ENCODE data around the gene RNF13. TPM values are rescaled to one million over a fixed set of nuclear protein-coding genes. Genes with fewer than 3 reads are reported as not detected.

The RNF13 gene
- total and polyA plus RNA-seq, 2 donors (not counting 1 experiment from before 2014, with no cell fraction given) = 57.4 to 81.7 TPM

- Histone ChIP-seq H3K4me2 (ENCODE audit: extremely low read depth, insufficient read depth, low read length) (no peak overlapping the region), H3K9ac (ENCODE audit: insufficient read depth, low read length) (no peak overlapping the region), H3K4me1 (ENCODE audit: control insufficient read depth, extremely low read depth, insufficient read depth, low read length) (no peaks in the 10 kb centered on the region), H3K9me3 (ENCODE audit: control insufficient read depth, insufficient read depth, low read depth, low read length) (no peaks in the 10 kb centered on the region), H3K27ac (ENCODE audit: insufficient read depth, low read length) (no peak overlapping the region), H3K36me3 (ENCODE audit: control insufficient read depth, insufficient read depth, low read length) (no peaks in the 10 kb centered on the region), H4K20me1 (ENCODE audit: control insufficient read depth, extremely low read depth, insufficient read depth, low read length) (no peaks in the 10 kb centered on the region), H3K79me2 (ENCODE audit: control insufficient read depth, insufficient read depth, low read length) (no peaks in the 10 kb centered on the region), H2AFZ (ENCODE audit: low read length) (no peak overlapping the region), H3K4me3 (replicated peaks in 1 of 4; ENCODE audit: control extremely low read depth in 1 of 4, insufficient read depth in 1 of 4, low read depth in 3 of 4, low read length in 4 of 4) (no peak overlapping the region), H3K27me3 (ENCODE audit: control insufficient read depth, insufficient read depth, low read length) (no peaks in the 10 kb centered on the region)
- no peak for DNase-seq (ENCODE audit: low read depth in 2 of 2)
- TF ChIP-seq CTCF (conservative IDR thresholded peaks at IDR 0.05 in 1 of 2, IDR thresholded peaks at IDR 0.05 in 1 of 2; ENCODE audit: low read depth in 1 of 2, low read length in 2 of 2) (no peak), EZH2 (IDR thresholded peaks at IDR 0.05; ENCODE audit: low read length, missing control alignments) (no peak)
Measured at GRCh38 chr3:149772861-149773260, 40.2 kb upstream of the RNF13 start.

DNA sequence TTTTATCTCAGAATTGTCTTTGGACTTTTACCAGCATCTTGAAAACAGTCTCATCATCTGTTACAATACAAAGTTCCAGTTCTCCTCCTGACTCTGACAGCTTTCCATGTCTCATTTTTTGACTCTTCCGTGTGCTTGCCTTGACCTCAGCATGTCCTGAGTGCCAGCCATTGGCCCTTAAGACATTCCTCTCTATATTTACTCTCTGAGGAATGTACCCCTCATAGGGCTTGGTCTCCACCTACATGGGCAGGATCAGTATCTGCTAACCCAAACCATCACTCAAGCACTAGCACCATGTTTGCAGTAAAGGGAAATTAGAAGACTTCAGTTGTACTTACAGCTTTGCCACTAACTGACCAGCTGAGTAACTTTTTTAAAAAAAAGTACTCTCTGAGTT lies 36.8 kb upstream of the RNF13 start:
- Histone ChIP-seq H3K27ac (ENCODE audit: insufficient read depth, low read length) (no peak overlapping the region), H3K79me2 (ENCODE audit: control insufficient read depth, insufficient read depth, low read length) (no peaks in the 10 kb centered on the region), H3K4me1 (ENCODE audit: control insufficient read depth, extremely low read depth, insufficient read depth, low read length) (no peaks in the 10 kb centered on the region), H3K9me3 (ENCODE audit: control insufficient read depth, insufficient read depth, low read depth, low read length) (no peaks in the 10 kb centered on the region), H3K9ac (ENCODE audit: insufficient read depth, low read length) (no peak overlapping the region), H3K4me3 (replicated peaks in 1 of 4; ENCODE audit: control extremely low read depth in 1 of 4, insufficient read depth in 1 of 4, low read depth in 3 of 4, low read length in 4 of 4) (no peak overlapping the region), H4K20me1 (ENCODE audit: control insufficient read depth, extremely low read depth, insufficient read depth, low read length) (no peaks in the 10 kb centered on the region), H2AFZ (ENCODE audit: low read length) (no peak overlapping the region), H3K4me2 (ENCODE audit: extremely low read depth, insufficient read depth, low read length) (no peak overlapping the region), H3K27me3 (ENCODE audit: control insufficient read depth, insufficient read depth, low read length) (no peaks in the 10 kb centered on the region), H3K36me3 (ENCODE audit: control insufficient read depth, insufficient read depth, low read length) (no peaks in the 10 kb centered on the region)
- DNase-seq (ENCODE audit: low read depth in 2 of 2) = no peak
- no peak for TF ChIP-seq EZH2 (IDR thresholded peaks at IDR 0.05; ENCODE audit: low read length, missing control alignments)
- no peak for TF ChIP-seq CTCF (conservative IDR thresholded peaks at IDR 0.05 in 1 of 2, IDR thresholded peaks at IDR 0.05 in 1 of 2; ENCODE audit: low read depth in 1 of 2, low read length in 2 of 2)

DNA sequence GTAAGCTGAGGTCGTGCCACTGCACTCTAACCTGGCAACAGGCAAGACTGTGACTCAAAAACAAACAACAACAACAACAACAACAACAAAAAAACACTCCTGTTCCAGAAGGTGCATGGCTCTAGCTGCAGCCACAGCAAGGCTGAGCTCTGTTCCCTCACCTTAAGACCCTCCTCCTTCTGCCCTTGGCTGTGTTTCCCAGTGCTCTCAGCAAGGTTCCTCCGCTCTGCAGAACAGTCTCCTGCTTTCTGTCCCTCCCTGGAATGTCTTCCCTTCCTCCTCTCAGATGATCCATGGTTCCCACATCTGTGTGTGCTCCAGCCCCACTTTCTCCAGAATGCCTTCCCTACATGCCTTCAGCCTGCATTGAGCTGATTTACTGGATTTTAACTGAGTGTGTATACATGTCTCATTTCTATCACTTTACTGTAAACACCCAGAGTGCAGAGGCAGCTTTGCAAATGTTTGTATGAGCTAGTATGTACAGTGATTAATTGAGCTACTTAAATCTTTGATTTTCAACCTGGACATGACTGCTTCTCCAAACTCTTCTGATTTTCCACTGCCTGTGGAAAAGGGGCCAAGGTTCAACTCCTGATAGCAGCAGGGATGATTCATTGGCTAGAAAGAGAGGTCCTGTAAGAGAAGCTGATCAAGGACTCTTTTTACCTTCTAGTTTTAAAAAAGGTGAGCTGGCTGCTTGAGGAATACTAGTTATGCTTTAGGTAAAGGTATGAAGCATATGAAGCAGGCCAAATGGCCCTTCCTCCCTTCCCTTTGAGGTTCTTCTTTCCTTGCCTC lies 35.4 kb upstream of the RNF13 start:
- H2AFZ ChIP-seq (ENCODE audit: low read length) = no peak overlapping the region

More for the DNA sequence above, 35.4 kb upstream of the RNF13 start:
- no peaks in the 10 kb centered on the region for H3K27me3 ChIP-seq (ENCODE audit: control insufficient read depth, insufficient read depth, low read length)
- H3K4me2 ChIP-seq (ENCODE audit: extremely low read depth, insufficient read depth, low read length) = no peak overlapping the region
- H3K4me1 ChIP-seq (ENCODE audit: control insufficient read depth, extremely low read depth, insufficient read depth, low read length) = no peaks in the 10 kb centered on the region
- no peak overlapping the region for H3K4me3 ChIP-seq (replicated peaks in 1 of 4; ENCODE audit: control extremely low read depth in 1 of 4, insufficient read depth in 1 of 4, low read depth in 3 of 4, low read length in 4 of 4)
- TF ChIP-seq CTCF (conservative IDR thresholded peaks at IDR 0.05 in 1 of 2, IDR thresholded peaks at IDR 0.05 in 1 of 2; ENCODE audit: low read depth in 1 of 2, low read length in 2 of 2) = no peak
- no peak for TF ChIP-seq EZH2 (IDR thresholded peaks at IDR 0.05; ENCODE audit: low read length, missing control alignments)
- H3K36me3 ChIP-seq (ENCODE audit: control insufficient read depth, insufficient read depth, low read length) = no peaks in the 10 kb centered on the region
- H3K27ac ChIP-seq (ENCODE audit: insufficient read depth, low read length) = no peak overlapping the region
- no peaks in the 10 kb centered on the region for H3K9me3 ChIP-seq (ENCODE audit: control insufficient read depth, insufficient read depth, low read depth, low read length)
- H3K9ac ChIP-seq (ENCODE audit: insufficient read depth, low read length) = no peak overlapping the region
- H3K79me2 ChIP-seq (ENCODE audit: control insufficient read depth, insufficient read depth, low read length) = no peaks in the 10 kb centered on the region
- DNase-seq (ENCODE audit: low read depth in 2 of 2) = no peak
- no peaks in the 10 kb centered on the region for H4K20me1 ChIP-seq (ENCODE audit: control insufficient read depth, extremely low read depth, insufficient read depth, low read length)

Measured in fibroblast of lung (primary cell).